CD4-positive, alpha-beta T cell treated with Interleukin-1 beta for 1 hour (primary cell): ENCODE measurements around the gene CLEC4C.
"Not testable (repeated sequence)": the region's sequence is repeated elsewhere in the genome, so short reads cannot be mapped to it uniquely, and the experiment has no call there.

ENCODE experiments used
- DNase-seq, 2 donors: peaks; one replicate each; pipeline ENCODE4 v3.0.0-alpha.2; 2020 to 2022

Gene CLEC4C, protein sequence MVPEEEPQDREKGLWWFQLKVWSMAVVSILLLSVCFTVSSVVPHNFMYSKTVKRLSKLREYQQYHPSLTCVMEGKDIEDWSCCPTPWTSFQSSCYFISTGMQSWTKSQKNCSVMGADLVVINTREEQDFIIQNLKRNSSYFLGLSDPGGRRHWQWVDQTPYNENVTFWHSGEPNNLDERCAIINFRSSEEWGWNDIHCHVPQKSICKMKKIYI

DNA sequence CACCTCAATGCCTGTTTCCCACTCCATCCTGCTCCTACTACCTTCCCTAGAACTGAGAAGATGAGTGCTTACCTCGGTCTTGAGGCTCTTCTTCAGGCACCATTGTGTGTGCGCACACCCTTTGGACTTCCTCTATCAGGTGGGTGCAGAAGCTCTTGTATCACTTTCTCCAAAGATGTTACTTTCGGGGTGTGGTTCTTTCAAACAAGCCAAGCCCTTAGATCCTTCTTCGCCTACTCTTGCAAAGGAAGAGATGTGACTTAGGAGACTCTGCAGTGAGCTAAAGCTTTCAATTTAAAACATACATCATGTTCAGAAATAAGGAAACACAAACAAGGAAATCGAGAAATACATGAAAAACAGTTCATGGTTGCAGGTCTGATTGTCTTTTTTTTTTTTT is at the start of gene CLEC4C:
TSS of gene CLEC4C (minus strand) at position 130 of the 400 bp plus-strand sequence. CDS start at position 103, 27 bp downstream.
- DNase-seq, result no peak

DNA sequence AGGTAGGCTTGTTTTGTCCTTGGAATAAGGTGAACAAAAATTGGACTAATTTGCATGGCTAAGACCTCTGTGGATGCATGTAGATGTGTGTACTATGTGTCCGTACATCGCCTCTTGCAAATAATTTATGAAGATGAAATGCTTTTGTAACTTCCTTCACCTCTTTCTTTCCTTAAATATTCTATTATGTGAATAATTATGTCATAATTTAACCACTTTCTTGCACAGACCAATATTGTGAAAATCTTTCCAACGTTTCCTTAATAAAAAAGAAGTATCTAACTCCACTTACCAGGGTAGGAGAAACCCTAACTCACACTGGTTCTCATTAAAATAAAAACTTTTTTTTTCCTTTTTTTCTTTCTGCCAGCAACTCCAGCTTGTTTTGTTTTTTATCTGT is 46.0 kb upstream of the CLEC4C start:
- DNase-seq, result no peak

DNA sequence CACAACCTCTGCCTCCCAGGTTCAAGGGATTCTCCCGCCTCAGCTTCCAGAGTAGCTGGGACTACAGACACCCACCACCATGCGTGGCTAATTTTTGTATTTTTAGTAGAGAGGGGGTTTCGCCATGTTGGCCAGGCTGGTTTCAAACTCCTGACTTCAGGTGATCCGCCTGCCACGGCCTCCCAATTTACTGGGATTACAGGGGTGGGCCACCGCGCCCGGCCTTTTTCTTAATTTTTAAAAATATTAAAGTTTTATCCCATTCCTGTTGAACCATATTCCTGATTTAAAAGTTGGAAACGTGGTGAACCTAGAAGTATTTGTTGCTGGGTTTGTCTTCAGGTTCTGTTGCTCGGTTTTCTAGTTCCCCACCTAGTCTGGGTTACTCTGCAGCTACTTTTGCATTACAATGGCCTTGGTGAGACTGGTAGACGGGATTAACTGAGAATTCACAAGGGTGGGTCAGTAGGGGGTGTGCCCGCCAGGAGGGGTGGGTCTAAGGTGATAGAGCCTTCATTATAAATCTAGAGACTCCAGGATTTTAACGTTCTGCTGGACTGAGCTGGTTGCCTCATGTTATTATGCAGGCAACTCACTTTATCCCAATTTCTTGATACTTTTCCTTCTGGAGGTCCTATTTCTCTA is 41.8 kb upstream of the CLEC4C start, which contains the start of gene NANOG:
TSS of gene NANOG (plus strand) at position 519 of the 645 bp plus-strand sequence. CDS start 213 bp downstream, outside the sequence.
- not testable (repeated sequence) for DNase-seq

DNA sequence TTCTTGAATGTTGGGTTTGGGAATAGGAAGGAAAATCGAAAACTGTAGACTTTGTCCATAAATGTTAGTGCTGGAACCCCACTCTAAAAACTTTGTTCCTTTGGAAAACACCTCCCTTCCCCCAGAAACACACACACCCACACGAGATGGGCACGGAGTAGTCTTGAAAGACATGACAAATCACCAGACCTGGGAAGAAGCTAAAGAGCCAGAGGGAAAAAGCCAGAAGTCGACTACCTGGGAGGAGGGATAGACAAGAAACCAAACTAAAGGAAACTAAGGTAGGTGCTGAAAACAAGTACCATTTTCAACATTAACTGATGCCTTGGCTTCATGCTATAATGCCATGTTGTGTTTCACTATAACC is 41.1 kb upstream of the CLEC4C start:
- DNase-seq, result no peak

DNA sequence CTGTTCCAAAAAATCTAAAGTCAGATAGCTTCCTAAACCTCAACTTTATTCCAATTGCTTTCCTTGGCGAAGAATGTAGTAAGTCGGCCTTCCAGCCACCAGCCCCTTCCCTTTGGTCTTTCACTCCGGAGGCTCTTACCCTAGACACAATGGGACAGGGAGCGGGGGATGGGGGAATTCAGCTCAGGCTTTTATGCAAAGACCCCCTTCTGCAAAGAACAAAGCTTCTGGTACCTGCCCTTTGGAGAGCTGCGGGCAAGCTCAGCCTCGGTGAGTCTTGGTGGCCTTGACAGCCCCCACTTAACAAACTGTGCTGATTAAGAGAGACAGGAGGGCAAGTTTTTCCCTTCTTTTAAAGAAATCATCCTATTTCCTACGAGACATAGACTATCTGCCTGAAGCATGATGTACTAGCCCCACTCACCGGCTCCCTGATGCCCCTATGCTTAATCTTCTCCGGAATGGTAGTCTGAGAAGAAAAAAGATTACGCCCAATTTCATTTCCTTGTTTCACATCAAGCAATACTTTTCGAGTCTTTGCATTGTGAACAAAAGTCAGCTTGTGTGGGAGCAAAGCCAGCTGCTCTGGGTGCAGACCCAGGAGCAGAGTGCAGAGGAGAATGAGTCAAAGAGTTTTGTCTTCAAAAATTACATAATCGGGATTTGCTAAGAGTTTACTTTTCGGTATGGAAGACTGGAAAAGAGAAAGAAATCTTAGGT is 40.6 kb upstream of the CLEC4C start:
- no peak for DNase-seq

DNA sequence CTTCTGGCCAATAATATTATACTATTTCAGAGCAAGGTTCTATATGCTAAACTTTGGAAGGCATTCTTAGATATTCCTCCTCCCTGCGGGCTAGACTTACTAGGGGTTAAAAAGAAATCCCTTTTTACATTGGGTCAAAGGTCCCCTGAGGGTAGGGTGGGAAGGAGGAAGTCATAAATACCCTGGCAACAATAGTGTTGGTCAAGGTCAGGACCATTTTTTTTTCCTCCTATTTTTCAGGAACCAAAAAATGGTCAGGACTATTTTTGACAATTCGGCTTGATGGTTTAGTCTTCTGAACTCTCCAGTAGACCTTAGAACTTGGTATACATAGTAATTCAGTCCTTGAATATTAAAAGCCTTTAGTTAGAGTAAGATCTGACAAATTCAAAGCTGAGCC is 37.5 kb upstream of the CLEC4C start:
- DNase-seq, result no peak

DNA sequence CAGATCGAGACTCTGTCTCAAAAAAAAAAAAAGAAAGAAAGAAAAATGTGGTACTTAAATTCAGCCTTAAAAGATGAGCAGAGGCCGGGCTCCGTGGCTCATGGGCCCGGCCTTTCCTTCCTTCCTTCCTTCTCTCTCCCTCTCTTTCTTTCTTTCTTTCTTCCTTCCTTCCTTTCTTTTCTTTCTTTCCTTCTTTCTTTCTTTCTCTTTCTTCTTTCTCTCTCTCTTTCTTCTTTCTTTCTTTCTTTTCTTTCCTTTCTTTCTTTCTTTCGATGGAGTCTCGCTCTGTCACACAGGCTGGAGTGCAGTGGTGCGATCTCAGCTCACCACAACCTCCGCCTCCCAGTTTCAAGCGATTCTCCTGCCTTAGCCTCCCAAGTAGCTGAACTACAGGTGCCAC is 36.3 kb upstream of the CLEC4C start:
- not testable (repeated sequence) for DNase-seq

DNA sequence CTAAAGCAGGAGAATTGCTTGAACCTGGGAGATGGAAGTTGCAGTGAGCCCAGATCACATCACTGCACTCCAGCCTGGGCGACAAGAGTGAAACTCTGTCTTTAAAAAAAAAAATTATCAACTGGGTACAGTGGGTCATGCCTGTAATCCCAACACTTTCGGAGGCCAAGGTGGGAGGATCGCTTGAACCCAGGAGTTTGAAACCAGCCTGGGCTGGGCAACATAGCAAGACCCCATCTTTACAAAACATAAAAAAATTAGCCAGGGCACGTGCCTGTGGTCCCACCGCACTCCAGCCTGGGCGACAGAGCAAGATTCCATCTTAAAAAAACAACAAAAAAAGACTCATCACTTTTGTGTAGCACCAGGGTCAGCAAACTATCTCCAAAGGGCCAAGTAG is 34.9 kb upstream of the CLEC4C start:
- no peak for DNase-seq

DNA sequence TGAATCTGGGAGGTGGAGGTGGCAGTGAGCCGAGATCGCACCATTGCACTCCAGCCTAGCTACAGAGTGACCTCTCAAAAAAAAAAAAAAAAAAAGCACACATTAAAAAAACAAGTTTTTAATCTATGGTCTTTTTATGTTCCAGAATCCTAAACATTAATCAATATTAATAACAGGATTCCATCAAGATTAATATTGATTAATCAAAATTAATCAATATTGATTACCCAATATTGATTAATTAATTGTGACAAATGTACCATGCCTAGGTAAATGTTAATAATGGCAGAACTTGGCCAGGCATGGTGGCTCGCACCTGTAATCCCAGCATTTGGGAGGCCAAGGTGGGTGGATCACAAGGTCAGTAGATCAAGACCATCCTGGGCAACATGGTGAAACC is 34.1 kb upstream of the CLEC4C start:
- no peak for DNase-seq

DNA sequence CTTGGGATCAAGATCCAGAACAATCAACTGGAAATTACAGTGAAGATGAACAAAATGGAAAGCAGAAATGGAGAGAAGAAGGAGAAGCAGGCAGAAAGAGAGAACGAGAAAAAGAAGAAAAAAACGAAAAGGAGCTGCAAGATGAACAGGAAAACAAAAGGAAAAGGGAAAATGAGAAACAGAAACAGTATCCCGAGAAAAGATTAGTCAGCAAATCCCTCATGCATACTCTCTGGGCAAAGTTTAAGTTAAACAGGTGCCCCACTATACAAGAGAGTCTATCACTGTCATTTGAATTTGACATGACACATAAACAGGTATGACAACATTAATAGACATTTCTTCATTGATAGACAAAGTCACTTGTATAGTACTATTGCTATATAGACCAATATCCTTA is 22.8 kb upstream of the CLEC4C start:
- DNase-seq, result no peak

DNA sequence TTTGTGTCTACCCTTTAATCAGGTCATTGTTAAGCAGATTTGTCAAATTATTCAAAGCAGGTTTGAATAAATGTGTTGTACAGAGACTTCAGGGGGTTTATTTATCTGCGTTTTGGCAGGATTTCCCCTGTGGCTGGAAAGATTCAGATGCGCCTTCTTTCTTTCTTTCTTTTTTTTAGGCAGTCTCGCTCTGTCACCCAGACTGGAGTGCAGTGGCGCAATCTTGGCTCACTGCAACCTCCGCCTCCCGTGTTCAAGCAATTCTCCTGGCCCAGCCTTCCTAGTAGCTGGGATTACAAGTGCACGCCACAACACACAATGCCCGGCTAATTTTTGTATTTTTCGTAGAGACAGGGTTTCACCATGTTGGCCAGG is 11.6 kb upstream of the CLEC4C start:
- DNase-seq, result no peak

DNA sequence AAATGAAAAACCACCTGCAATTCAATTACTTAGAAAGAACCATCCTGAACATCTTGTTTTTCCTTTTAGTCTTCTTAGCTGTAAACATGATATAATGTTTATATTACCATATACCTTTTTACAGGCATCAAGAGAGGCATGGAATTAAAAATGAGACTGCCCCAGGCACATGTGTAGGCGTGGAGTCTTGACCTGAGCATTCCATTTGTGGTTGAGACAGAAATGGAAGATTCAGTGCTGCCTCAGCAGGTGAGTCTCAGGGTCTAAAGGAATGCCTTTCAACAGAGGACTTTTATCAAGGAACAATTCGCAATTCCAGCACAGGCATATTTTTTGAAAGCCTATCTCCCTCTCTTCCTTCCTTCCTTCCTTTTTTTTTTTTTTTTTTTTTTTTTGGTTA is 9.8 kb upstream of the CLEC4C start:
- DNase-seq, result no peak

DNA sequence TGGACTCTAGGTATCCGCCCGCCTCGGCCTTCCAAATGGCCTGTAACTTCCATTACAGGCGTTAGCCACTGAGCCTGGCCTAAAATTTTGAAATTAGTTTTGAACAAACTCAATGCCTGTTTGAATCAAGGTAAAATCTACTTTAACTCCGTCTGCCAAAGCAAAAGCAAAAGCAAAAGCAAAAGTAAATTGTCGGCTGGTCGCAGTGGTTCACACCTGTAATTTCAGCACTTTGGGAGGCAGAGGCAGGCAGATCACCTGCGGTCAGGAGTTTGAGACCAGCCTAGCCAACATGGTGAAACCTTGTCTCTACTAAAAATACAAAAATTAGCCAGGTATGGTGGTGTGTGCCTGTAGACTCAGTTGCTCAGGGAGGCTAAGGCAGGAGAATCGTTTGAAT is 8.5 kb upstream of the CLEC4C start:
- peak; percentile 8 to 43 for DNase-seq

DNA sequence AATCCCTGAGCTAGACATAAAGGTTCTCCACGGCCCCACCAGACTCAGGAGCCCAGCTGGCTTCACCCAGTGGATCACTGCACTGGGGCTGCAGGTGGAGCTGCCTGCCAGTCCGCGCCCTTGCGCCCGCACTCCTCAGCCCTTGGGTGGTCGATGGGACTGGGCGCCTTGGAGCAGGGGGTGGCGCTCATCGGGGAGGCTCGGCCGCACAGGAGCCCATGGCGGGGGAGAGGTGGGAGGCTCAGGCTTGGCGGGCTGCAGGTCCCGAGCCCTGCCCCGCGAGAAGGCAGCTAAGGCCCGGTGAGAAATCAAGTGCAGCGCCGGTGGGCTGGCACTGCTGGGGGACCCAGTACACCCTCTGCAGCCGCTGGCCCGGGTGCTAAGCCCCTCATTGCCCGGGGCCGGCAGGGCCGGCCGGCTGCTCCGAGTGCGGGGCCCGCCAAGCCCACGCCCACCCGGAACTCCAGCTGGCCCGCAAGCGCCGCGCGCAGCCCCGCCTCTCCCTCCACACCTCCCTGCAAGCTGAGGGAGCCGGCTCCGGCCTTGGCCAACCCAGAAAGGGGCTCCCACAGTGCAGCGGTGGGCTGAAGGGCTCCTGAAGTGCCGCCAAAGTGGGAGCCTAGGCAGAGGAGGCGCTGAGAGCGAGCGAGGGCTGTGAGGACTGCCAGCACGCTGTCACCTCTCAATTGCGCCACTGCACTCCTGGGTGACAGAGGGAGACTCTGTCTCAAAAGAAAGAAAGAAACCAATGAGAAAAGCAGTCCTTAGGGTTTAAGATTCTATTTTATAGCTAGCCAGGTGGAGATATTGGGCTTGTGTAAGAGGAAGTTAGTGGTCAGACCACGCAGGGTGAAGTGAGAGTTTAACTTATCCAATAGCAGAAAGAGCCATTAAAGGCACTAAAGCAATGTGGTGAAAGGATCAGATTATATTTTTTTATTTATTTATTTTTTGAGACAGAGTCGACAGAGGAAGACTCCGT is 5.1 kb upstream of the CLEC4C start:
- not testable (repeated sequence) for DNase-seq

DNA sequence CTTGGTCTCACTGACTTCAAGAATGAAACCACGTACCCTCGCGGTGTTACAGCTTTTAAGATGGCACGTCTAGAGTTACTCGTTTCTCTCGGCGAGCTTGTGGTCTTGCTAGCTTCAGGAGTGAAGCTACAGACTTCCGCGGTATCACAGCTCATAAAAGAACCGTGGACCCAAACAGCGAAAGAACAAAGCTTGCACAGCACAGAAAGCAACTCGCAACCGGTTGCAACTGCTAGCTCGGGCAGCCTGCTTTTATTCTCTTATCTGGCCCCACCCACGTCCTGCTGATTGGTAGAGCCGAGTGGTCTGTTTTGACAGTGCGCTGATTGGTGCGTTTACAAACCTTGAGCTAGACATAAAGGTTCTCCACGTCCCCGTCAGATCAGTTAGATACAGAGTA is 4.2 kb upstream of the CLEC4C start:
- DNase-seq, result no peak

DNA sequence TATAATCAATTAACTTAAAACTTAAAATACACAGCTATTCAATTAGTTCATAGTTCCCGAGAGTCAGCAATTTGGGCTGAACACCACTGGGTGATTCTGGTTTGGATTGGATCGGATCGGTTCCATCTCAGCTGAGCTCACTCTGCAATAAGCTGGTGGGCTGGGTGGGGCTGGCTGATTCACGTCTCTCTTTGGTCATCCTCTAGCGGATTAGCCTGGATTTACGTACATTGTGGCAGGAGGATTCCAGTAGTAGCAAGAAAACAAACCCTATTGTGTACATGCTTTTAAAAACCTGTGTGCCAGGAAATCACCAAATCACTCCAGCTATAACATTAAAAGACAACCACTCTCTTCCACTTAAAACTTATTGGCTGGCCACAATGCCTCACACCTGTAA is 3.2 kb upstream of the CLEC4C start:
- DNase-seq, result no peak

DNA sequence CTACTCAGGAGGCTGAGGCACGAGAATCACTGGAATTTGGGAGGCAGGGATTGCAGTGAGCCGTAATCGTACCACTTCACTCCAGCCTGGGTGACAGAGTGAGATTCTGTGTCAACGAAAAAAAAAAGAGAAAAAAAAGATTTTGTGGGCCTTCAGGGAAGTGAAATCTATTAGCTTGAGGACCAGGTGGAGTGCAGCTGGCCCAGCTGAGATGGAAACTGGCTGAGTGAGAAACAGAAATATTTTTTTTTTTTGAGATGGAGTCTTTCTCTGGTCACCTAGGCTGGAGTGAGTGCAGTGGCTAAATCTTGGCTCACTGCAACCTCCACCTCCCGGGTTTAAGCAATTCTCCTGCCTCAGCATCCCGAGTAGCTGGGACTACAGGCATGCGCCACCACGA is 2.3 kb upstream of the CLEC4C start:
- DNase-seq, result no peak

DNA sequence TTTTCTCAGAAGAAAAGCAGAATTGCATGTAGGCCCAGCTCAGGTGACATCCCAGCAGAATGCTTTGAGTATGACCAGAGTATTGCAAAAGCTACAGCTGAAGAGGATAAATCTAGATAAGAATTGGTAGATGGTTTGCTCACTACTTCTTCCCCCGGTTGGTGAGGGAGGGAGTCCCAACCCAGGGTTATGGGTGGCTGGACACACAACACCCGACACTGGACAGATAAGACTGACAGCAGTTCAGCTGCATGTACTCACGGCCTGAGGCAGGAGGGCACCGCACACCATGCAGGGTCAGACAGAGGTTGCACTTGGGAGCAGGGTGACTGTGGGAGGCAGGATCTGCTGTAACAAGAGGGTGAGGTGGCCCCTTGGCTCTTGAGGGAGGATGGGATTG is 1.7 kb upstream of the CLEC4C start:
- DNase-seq, result no peak

DNA sequence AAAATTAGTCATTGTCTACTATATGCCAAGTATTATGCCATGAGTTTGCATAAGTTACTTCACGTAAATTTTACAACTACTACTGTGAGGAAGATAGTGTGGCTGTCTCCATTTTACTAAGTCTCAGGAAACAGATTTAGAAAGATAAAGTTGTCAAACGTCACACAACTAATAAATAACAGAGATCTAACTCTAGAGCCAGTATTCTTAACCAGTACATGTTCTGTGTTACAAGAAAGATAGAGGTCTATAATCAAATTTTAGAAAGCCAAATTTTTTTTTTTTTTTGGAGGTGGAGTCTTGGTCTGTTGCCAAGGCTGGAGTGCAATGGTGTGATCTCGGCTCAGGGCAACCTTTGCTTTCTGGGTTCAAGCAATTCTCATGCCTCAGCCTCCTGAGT is 14.2 kb downstream of the CLEC4C start:
- no peak for DNase-seq

DNA sequence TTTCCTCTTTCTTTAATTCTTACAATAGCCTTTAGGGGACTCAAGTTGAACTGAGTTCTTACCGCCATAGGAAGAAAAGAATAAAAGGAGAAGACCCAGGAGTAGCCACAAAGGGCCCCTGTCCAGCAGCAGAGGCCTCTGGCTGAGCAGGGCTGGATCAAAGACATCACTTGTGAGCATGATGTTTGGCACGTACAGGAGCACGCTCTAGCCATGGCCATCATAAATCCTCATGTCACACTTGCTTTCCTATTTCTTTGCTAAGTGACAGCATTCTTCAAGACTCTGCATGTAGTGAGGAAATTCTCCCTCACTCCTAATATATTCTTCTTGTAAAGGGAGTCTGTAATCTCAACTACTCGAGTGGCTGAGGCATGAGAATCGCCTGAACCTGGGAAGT is 15.7 kb downstream of the CLEC4C start:
- DNase-seq, result no peak

DNA sequence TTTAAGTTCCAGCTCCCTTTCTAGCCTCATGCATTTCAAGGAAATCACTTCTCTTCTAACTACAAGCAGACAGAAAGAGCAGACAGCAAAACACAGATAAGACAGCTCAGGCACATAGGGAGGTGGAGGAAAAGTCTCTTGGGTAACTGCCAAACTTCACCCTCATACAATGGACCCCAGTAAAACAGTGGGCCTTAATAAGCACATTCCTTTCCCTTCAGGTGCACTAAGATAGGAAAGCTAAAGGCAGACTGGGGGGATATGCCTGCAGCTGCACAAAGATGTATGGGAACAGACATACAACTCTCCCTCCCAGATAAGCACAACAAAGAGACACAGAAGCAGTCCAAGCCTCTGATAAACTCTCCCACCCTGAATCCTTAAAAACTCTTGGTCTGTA is 16.2 kb downstream of the CLEC4C start:
- DNase-seq, result not testable (repeated sequence)

DNA sequence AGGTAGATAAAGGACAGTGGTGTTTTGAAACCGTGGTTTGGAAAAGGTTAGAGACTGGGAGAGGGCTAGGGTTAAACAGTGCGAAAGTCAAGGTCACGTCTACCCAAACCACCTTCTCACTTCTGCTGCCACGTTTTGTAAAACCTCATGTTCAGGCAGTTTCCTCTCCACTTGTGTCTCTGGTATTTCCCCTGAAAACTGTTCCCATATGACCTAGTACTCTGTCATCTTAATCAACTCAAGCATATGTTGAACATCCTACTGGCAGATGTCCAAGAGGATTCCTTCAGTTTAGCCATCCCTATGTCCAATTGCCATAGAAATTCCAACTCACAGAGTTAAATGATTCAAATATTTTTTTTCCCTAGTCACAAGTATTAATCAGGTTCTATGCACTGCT is 17.4 kb downstream of the CLEC4C start:
- no peak for DNase-seq

DNA sequence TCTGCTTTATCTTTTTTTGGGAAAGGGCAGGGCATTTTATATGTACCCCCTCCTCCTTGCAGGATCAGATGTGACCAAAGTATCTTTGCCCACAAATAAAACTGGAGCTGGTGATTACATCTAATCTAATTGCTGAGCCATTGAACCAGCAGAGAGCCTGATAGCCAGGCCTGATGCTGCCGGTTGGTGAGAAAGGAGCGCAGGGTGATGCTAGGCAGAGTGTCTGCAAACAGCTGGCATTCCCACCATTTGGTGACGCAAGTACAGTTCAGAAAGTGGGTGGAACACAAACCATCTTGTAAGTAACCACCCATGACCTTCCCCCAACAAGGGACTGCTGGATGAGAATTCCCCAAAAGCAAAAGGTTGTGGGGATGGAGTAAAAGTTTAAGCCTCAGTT is 23.2 kb downstream of the CLEC4C start:
- DNase-seq, result no peak
